ENCODE data around the gene STRIP2. TPM values are rescaled to one million over a fixed set of nuclear protein-coding genes. Genes with fewer than 3 reads are reported as not detected.

Gene STRIP2
- total RNA-seq, 1 experiment from 2014 or later: 9.1 TPM

GRCh38 chr7:129422727-129423126, 11.5 kb upstream of the STRIP2 start:
- no peaks in the 10 kb centered on the region for H3K27me3 ChIP-seq (replicated peaks; ENCODE audit: insufficient read depth, low read depth, low read length, poor library complexity)
- peaks cover 20% of the 10 kb centered on the region for H3K4me1 ChIP-seq (ENCODE audit: insufficient read depth, low read length, poor library complexity, severe bottlenecking)
- H3K27ac ChIP-seq (ENCODE audit: low read depth, low read length, poor library complexity, severe bottlenecking): no peak overlapping the region
- TF ChIP-seq CTCF (conservative IDR thresholded peaks at IDR 0.05; ENCODE audit: low read depth, low read length): no peak
- no peak for TF ChIP-seq EZH2 (IDR thresholded peaks at IDR 0.05; ENCODE audit: borderline replicate concordance, low read depth, low read length, poor library complexity, severe bottlenecking)
- no peaks in the 10 kb centered on the region for H3K9me3 ChIP-seq (ENCODE audit: low read depth, low read length, poor library complexity, severe bottlenecking)
- H3K4me3 ChIP-seq (ENCODE audit: low read depth, low read length, poor library complexity, severe bottlenecking): no peak overlapping the region
- no TSS peak for BruUV-seq (replicated peaks)
- no peak for DNase-seq (ENCODE audit: low spot score)
- POLR2A ChIA-PET (ENCODE audit: low non-redundant PET): interaction anchor here (0.6 kb wide), 1 partner anchor 40 kb away, joined by 4 read pairs; no protein-coding TSS in a partner anchor
- CTCF ChIA-PET: no interaction called here
- intact Hi-C loops (cut with micrococcal nuclease; ENCODE audit: unreplicated experiment): no loop called here
- H3K36me3 ChIP-seq (ENCODE audit: insufficient read depth, low read length, poor library complexity, severe bottlenecking): peaks cover 5% of the 10 kb centered on the region

GRCh38 chr7:129423700-129424410, 10.4 kb upstream of the STRIP2 start:
- Histone ChIP-seq H3K27ac (ENCODE audit: low read depth, low read length, poor library complexity, severe bottlenecking) (no peak overlapping the region), H3K9me3 (ENCODE audit: low read depth, low read length, poor library complexity, severe bottlenecking) (no peaks in the 10 kb centered on the region), H3K27me3 (replicated peaks; ENCODE audit: insufficient read depth, low read depth, low read length, poor library complexity) (no peaks in the 10 kb centered on the region), H3K4me3 (ENCODE audit: low read depth, low read length, poor library complexity, severe bottlenecking) (no peak overlapping the region), H3K36me3 (ENCODE audit: insufficient read depth, low read length, poor library complexity, severe bottlenecking) (peaks cover 5% of the 10 kb centered on the region), H3K4me1 (ENCODE audit: insufficient read depth, low read length, poor library complexity, severe bottlenecking) (peaks cover 30% of the 10 kb centered on the region)
- CTCF ChIA-PET: no interaction called here
- intact Hi-C loops (cut with micrococcal nuclease; ENCODE audit: unreplicated experiment): no loop called here
- DNase-seq (ENCODE audit: low spot score): peak; percentile 37
- POLR2A ChIA-PET (ENCODE audit: low non-redundant PET): interaction anchor here (0.6 kb wide), 1 partner anchor 39 kb away, joined by 4 read pairs; no protein-coding TSS in a partner anchor
- no peak for TF ChIP-seq EZH2 (IDR thresholded peaks at IDR 0.05; ENCODE audit: borderline replicate concordance, low read depth, low read length, poor library complexity, severe bottlenecking)
- TF ChIP-seq CTCF (conservative IDR thresholded peaks at IDR 0.05; ENCODE audit: low read depth, low read length): no peak
- BruUV-seq (replicated peaks): no TSS peak

- H3K4me1 ChIP-seq (ENCODE audit: insufficient read depth, low read length, poor library complexity, severe bottlenecking): peaks cover 30% of the 10 kb centered on the region
- no peaks in the 10 kb centered on the region for H3K27me3 ChIP-seq (replicated peaks; ENCODE audit: insufficient read depth, low read depth, low read length, poor library complexity)
- H3K36me3 ChIP-seq (ENCODE audit: insufficient read depth, low read length, poor library complexity, severe bottlenecking): peaks cover 5% of the 10 kb centered on the region
- no TSS peak for BruUV-seq (replicated peaks)
- no peak overlapping the region for H3K4me3 ChIP-seq (ENCODE audit: low read depth, low read length, poor library complexity, severe bottlenecking)
- POLR2A ChIA-PET (ENCODE audit: low non-redundant PET): no interaction called here
- H3K27ac ChIP-seq (ENCODE audit: low read depth, low read length, poor library complexity, severe bottlenecking): peak overlapping the region; percentile 69
- CTCF ChIA-PET: interaction anchor here (1.6 kb wide), 1 partner anchor 59 kb away, joined by 3 read pairs; no protein-coding TSS in a partner anchor
- intact Hi-C loops (cut with micrococcal nuclease; ENCODE audit: unreplicated experiment): no loop called here
- H3K9me3 ChIP-seq (ENCODE audit: low read depth, low read length, poor library complexity, severe bottlenecking): no peaks in the 10 kb centered on the region
- DNase-seq (ENCODE audit: low spot score): no peak
- no peak for TF ChIP-seq CTCF (conservative IDR thresholded peaks at IDR 0.05; ENCODE audit: low read depth, low read length)
- no peak for TF ChIP-seq EZH2 (IDR thresholded peaks at IDR 0.05; ENCODE audit: borderline replicate concordance, low read depth, low read length, poor library complexity, severe bottlenecking)
Observed at GRCh38 chr7:129426482-129426881, 7.8 kb upstream of the STRIP2 start.
